GM12865 (cell line): ENCODE results near the gene USP43.
"Not testable (repeated sequence)": the region's sequence is repeated elsewhere in the genome, so short reads cannot be mapped to it uniquely, and the experiment has no call there.

Experiments
- DNase-seq: peaks from one replicate; pipeline ENCODE4 v3.0.0; 2010; ENCODE audit warnings: low read depth
- H3K4me3 ChIP-seq: 2 replicates; pipeline ENCODE4 v1.5.1; 2011; ENCODE audit warnings: mild to moderate bottlenecking, low read depth, low read length, control low read depth
- CTCF ChIP-seq: IDR thresholded peaks from 2 replicates; pipeline ENCODE4 v1.5.1; 2011; ENCODE audit warnings: low read length, control low read depth, low read depth, inconsistent platforms; ENCODE audit not compliant: insufficient read depth; ENCODE audit errors: missing control alignments

Gene USP43

GRCh38 chr17:9644910-9645751 is at the start of gene USP43:
Gene USP43 (plus strand): TSS chr17:9645517. CDS start chr17:9645633, 116 bp downstream.
- no peak for TF ChIP-seq CTCF
- no peak for DNase-seq
- peak within 1 kb of the TSS; percentile 17 for H3K4me3 ChIP-seq

- H3K4me3 ChIP-seq, DNase-seq: not testable (repeated sequence)
Measured at GRCh38 chr17:9597638-9598037, 47.7 kb upstream of the USP43 start.

- DNase-seq = no peak
- TF ChIP-seq CTCF = no peak
- H3K4me3 ChIP-seq = no peak overlapping the region
Measured at GRCh38 chr17:9598661-9599060, 46.7 kb upstream of the USP43 start.

GRCh38 chr17:9604583-9604982 is 40.7 kb upstream of the USP43 start:
- not testable (repeated sequence) for H3K4me3 ChIP-seq, DNase-seq

GRCh38 chr17:9606453-9606852 is 38.9 kb upstream of the USP43 start:
- H3K4me3 ChIP-seq = no peak overlapping the region
- no peak for DNase-seq
- TF ChIP-seq CTCF = no peak

- H3K4me3 ChIP-seq, DNase-seq: not testable (repeated sequence)
Measured at GRCh38 chr17:9607058-9607457, 38.3 kb upstream of the USP43 start.

GRCh38 chr17:9611557-9611956 is 33.8 kb upstream of the USP43 start:
- H3K4me3 ChIP-seq = no peak overlapping the region
- no peak for TF ChIP-seq CTCF
- no peak for DNase-seq

GRCh38 chr17:9612006-9612405 is 33.3 kb upstream of the USP43 start:
- H3K4me3 ChIP-seq = no peak overlapping the region
- no peak for TF ChIP-seq CTCF
- no peak for DNase-seq
